Smooth muscle cell (in vitro differentiated cells): ENCODE measurements around the gene CFAP54. TPM values are rescaled to one million over a fixed set of nuclear protein-coding genes. Genes with fewer than 3 reads are reported as not detected.

Experiments
- DNase-seq: peaks from one replicate; lab custom pipeline; 2025; ENCODE audit not compliant: unreplicated experiment; lab: John Stamatoyannopoulos, UW
- H2AFZ ChIP-seq: fragments of 200-600 bp; sonication (generic); 2 replicates; pipeline ENCODE4 v1.6.0; 2016; ENCODE audit warnings: antibody characterized with exemption, low read depth, mild to moderate bottlenecking
- H3F3A ChIP-seq: fragments of 200-600 bp; sonication (generic); 2 replicates; pipeline ENCODE4 v1.6.0; 2017; ENCODE audit warnings: antibody characterized with exemption, low read depth
- H3K27ac ChIP-seq: fragments of 200-600 bp; sonication (generic); 2 replicates; pipeline ENCODE4 v1.5.1; 2016; ENCODE audit warnings: low read depth, mild to moderate bottlenecking
- H3K27me3 ChIP-seq: fragments of 200-600 bp; sonication (generic); 2 replicates; pipeline ENCODE4 v1.6.1; 2016; ENCODE audit warnings: low read depth, mild to moderate bottlenecking
- H3K36me3 ChIP-seq: fragments of 200-600 bp; sonication (generic); 2 replicates; pipeline ENCODE4 v1.5.1; 2016; ENCODE audit warnings: low read depth
- H3K4me1 ChIP-seq: fragments of 200-600 bp; sonication (generic); 2 replicates; pipeline ENCODE4 v1.5.1; 2016; ENCODE audit warnings: low read depth
- H3K4me2 ChIP-seq: fragments of 200-600 bp; sonication (generic); 2 replicates; pipeline ENCODE4 v1.6.0; 2016; ENCODE audit warnings: mild to moderate bottlenecking
- H3K4me3 ChIP-seq: fragments of 200-600 bp; sonication (generic); 2 replicates; pipeline ENCODE4 v1.5.1; 2016; ENCODE audit warnings: mild to moderate bottlenecking
- H3K79me2 ChIP-seq: fragments of 200-600 bp; sonication (generic); 2 replicates; pipeline ENCODE4 v1.6.0; 2016; ENCODE audit warnings: low read depth, mild to moderate bottlenecking
- H3K9ac ChIP-seq: fragments of 200-600 bp; sonication (generic); 2 replicates; pipeline ENCODE4 v1.6.0; 2016; ENCODE audit warnings: low read depth
- H3K9me3 ChIP-seq: fragments of 200-600 bp; sonication (generic); replicated peaks from 2 replicates; pipeline ENCODE4 v1.5.1; 2016; ENCODE audit warnings: low read depth
- H4K20me1 ChIP-seq: fragments of 200-600 bp; sonication (generic); 2 replicates; pipeline ENCODE4 v1.6.0; 2016; ENCODE audit warnings: low read depth
- CTCF ChIP-seq: fragments of 200-600 bp; sonication (generic); IDR thresholded peaks from 2 replicates; pipeline ENCODE4 v1.5.1; 2017; ENCODE audit warnings: borderline replicate concordance, mild to moderate bottlenecking, antibody characterized with exemption; ENCODE audit not compliant: insufficient read depth, poor library complexity, severe bottlenecking
- WGBS: methylation state at CpG from one replicate; pipeline ENCODE4 v1.1.7; 2016; ENCODE audit warnings: low lambda C conversion rate; 5-methylcytosine and 5-hydroxymethylcytosine counted together
- polyA plus RNA-seq: library from polyadenylated mRNA; unstranded; fragments of >200 nt; fragmentation: Nextera tagmentation; extraction: Ambion mirVana; gene quantifications from 2 replicates; pipeline ENCODE4 v1.2.1, GENCODE V29; 2016
- total RNA-seq: library from RNA; depleted of rRNA; stranded (reverse); fragments of >200 nt; gene quantifications from 2 replicates; pipeline ENCODE4 v1.2.3, GENCODE V29; 2014

Gene CFAP54
- total and polyA plus RNA-seq, 2 experiments from 2014 or later, result 0.35 to 0.67 TPM

DNA sequence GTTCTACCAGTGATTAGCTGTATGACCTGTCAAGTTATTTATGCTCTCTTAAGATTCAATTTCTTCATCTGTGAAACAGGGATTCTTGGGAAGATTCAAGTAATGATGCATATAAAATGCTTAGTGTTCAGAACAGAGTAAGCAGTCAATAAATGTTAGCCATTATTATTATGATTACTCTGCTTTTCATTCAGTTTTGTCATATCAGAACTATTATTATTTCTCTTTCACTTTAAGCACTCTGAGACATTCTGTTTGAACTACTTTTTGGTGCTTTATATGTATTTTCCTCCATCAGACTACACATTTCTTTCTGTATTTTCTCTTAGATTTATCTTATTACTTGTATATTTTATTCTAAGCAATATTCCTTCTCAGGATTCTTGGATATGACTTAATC, 81.2 kb downstream of the CFAP54 start:
- no peaks in the 10 kb centered on the region for H3K9me3 ChIP-seq
- no peaks in the 10 kb centered on the region for H3F3A ChIP-seq
- no peak for DNase-seq
- H3K36me3 ChIP-seq, result no peaks in the 10 kb centered on the region
- TF ChIP-seq CTCF, result no peak
- H4K20me1 ChIP-seq, result no peaks in the 10 kb centered on the region
- H2AFZ ChIP-seq, result no peak overlapping the region
- no peak overlapping the region for H3K27ac ChIP-seq
- H3K9ac ChIP-seq, result no peak overlapping the region
- H3K79me2 ChIP-seq, result no peaks in the 10 kb centered on the region
- H3K4me3 ChIP-seq, result no peak overlapping the region
- no peaks in the 10 kb centered on the region for H3K4me1 ChIP-seq
- H3K27me3 ChIP-seq, result no peaks in the 10 kb centered on the region
- no peak overlapping the region for H3K4me2 ChIP-seq

- no peaks in the 10 kb centered on the region for H3K9me3 ChIP-seq
- H3K4me2 ChIP-seq, result no peak overlapping the region
- no peak overlapping the region for H3K9ac ChIP-seq
- TF ChIP-seq CTCF, result no peak
- no peak for DNase-seq
- no peaks in the 10 kb centered on the region for H3K79me2 ChIP-seq
- no peaks in the 10 kb centered on the region for H3K27me3 ChIP-seq
- WGBS, result 84% methylated on average over 4 of the region's 4 CpGs
- H2AFZ ChIP-seq, result no peak overlapping the region
- H3K27ac ChIP-seq, result no peak overlapping the region
- H3F3A ChIP-seq, result no peaks in the 10 kb centered on the region
- no peaks in the 10 kb centered on the region for H4K20me1 ChIP-seq
- H3K4me1 ChIP-seq, result no peaks in the 10 kb centered on the region
- no peak overlapping the region for H3K4me3 ChIP-seq
- H3K36me3 ChIP-seq, result no peaks in the 10 kb centered on the region
Measured at GRCh38 chr12:96571101-96571862, 81.9 kb downstream of the CFAP54 start.

DNA sequence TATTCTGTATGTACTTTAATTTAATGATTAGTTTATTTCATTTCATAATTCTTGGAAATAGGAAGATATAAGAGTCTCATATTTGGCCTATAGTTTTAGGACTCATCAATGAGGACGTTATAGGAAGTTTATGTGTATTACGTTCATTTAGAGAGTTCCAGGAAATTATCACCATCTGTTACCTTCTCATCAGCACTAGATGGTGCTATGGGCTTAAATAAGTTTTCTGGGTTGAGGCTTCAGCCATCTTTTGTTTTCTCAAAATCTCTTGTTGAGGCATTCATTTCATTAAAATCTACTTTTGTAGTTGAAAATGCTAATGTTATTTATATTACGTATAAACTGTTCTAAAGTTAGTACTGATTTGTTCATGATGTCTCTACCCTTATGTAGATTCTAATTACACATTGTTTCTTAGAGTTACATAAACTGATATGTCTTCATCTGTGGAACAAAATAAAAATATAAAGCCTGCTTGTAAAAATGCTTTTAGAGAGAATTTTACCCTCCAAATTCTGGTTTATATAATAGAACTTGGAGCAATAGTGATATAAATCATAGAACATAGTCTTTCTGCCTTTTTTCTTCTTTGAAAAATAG, 89.2 kb downstream of the CFAP54 start:
- no peaks in the 10 kb centered on the region for H3K9me3 ChIP-seq
- no peaks in the 10 kb centered on the region for H3K79me2 ChIP-seq
- no peak for DNase-seq
- no peak overlapping the region for H3K9ac ChIP-seq
- 7% methylated on average over 3 of the region's 3 CpGs for WGBS
- peak overlapping the region; percentile 92 for H2AFZ ChIP-seq
- no peaks in the 10 kb centered on the region for H3K36me3 ChIP-seq
- no peaks in the 10 kb centered on the region for H3K4me1 ChIP-seq
- H3K4me3 ChIP-seq, result no peak overlapping the region
- H3K27me3 ChIP-seq, result no peaks in the 10 kb centered on the region
- peak; percentile 67 for TF ChIP-seq CTCF
- no peak overlapping the region for H3K27ac ChIP-seq
- H3F3A ChIP-seq, result no peaks in the 10 kb centered on the region
- no peaks in the 10 kb centered on the region for H4K20me1 ChIP-seq
- no peak overlapping the region for H3K4me2 ChIP-seq

GRCh38 chr12:96585977-96586376, 96.6 kb downstream of the CFAP54 start:
- no peak overlapping the region for H3K27ac ChIP-seq
- no peak overlapping the region for H3K4me3 ChIP-seq
- H2AFZ ChIP-seq, result no peak overlapping the region
- H3K27me3 ChIP-seq, result no peaks in the 10 kb centered on the region
- no peak for DNase-seq
- H3K4me1 ChIP-seq, result no peaks in the 10 kb centered on the region
- no peaks in the 10 kb centered on the region for H3K79me2 ChIP-seq
- no peak overlapping the region for H3K9ac ChIP-seq
- 86% methylated on average over 1 of the region's 1 CpG for WGBS
- no peaks in the 10 kb centered on the region for H4K20me1 ChIP-seq
- no peak for TF ChIP-seq CTCF
- H3K4me2 ChIP-seq, result no peak overlapping the region
- H3F3A ChIP-seq, result no peaks in the 10 kb centered on the region
- no peaks in the 10 kb centered on the region for H3K36me3 ChIP-seq
- H3K9me3 ChIP-seq, result no peaks in the 10 kb centered on the region
